GM21723 (cell line): ENCODE measurements around the gene SPATA45.
"Not testable (repeated sequence)": the region's sequence is repeated elsewhere in the genome, so short reads cannot be mapped to it uniquely, and the experiment has no call there.

Experiments used
- ATAC-seq: cut with Tn5 transposase; IDR thresholded peaks from one replicate; pipeline ENCODE4 v1.9.1; 2021; ENCODE audit warnings: mild to moderate bottlenecking, moderate library complexity; ENCODE audit not compliant: unreplicated experiment

Gene SPATA45

GRCh38 chr1:212847549-212847948 is at the start of gene SPATA45:
SPATA45 (minus strand) TSS chr1:212847649; CDS start chr1:212836149, 11,500 bp downstream.
- ATAC-seq: no peak

- no peak for ATAC-seq
Observed at GRCh38 chr1:212892108-212892507, 44.7 kb upstream of the SPATA45 start.

GRCh38 chr1:212884592-212884991 is 37.1 kb upstream of the SPATA45 start:
- no peak for ATAC-seq

- no peak for ATAC-seq
Observed at GRCh38 chr1:212879947-212880690, 32.7 kb upstream of the SPATA45 start.

GRCh38 chr1:212878418-212878817 is 31.0 kb upstream of the SPATA45 start:
- ATAC-seq: no peak

GRCh38 chr1:212873518-212873917 is 26.1 kb upstream of the SPATA45 start:
- peak; percentile 78 for ATAC-seq

GRCh38 chr1:212871976-212872375 is 24.5 kb upstream of the SPATA45 start:
- no peak for ATAC-seq

GRCh38 chr1:212867192-212867591 is 19.7 kb upstream of the SPATA45 start:
- ATAC-seq: no peak

GRCh38 chr1:212864201-212864600 is 16.8 kb upstream of the SPATA45 start:
- ATAC-seq: no peak

- not testable (repeated sequence) for ATAC-seq
Observed at GRCh38 chr1:212863345-212863744, 15.9 kb upstream of the SPATA45 start.

GRCh38 chr1:212862111-212862690 is 14.8 kb upstream of the SPATA45 start:
- ATAC-seq: no peak

GRCh38 chr1:212860713-212861581 is 13.5 kb upstream of the SPATA45 start:
- no peak for ATAC-seq

GRCh38 chr1:212858461-212859265 is 11.2 kb upstream of the SPATA45 start:
- ATAC-seq: peak; percentile 32

- ATAC-seq: peak; percentile 96
Observed at GRCh38 chr1:212857992-212858460, 10.6 kb upstream of the SPATA45 start, which contains the start of gene FLVCR1. FLVCR1 (plus strand) TSS chr1:212858275; CDS start chr1:212858453, 178 bp downstream.

- no peak for ATAC-seq
Observed at GRCh38 chr1:212856755-212857154, 9.3 kb upstream of the SPATA45 start.

- ATAC-seq: no peak
Observed at GRCh38 chr1:212853658-212854057, 6.2 kb upstream of the SPATA45 start.

GRCh38 chr1:212852105-212852688 is 4.7 kb upstream of the SPATA45 start:
- ATAC-seq: no peak

- ATAC-seq: not testable (repeated sequence)
Observed at GRCh38 chr1:212844521-212844920, 2.9 kb downstream of the SPATA45 start.

GRCh38 chr1:212838145-212838544 is 9.3 kb downstream of the SPATA45 start:
- ATAC-seq: no peak
